Activated CD4-positive, alpha-beta T cell treated with anti-CD3 and anti-CD28 coated beads, Interleukin-2, Interleukin-6, amounts not matched to agents 100 ng/mL and 50 ng/mL, durations not matched to agents 16 hours and 8 hours (primary cell): ENCODE results near the gene SPINT1.

Source experiments
- DNase-seq: peaks from one replicate; pipeline ENCODE4 v3.0.0-alpha.2; 2020

SPINT1 gene

DNA sequence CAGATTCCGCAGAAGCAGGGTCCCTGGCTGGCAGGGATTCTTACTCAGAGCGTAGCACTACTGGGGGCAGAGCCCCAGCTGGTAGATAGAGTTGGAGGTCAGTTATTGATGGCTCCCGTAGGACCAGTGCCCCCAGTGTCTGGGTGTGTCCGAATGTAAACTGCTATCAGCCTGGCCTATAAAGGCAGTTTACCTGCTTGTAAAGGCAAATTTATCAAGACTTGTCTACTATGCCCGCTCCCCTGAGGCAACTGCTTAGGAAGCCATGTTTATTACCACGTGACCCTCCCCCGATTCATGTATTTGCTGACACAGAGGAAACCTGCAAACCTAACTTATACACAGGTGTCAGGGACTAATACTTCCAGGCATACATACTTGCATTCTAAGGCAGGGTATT lies 14.7 kb upstream of the SPINT1 start:
- no peak for DNase-seq

GRCh38 chr15:40830884-40831283 lies 13.0 kb upstream of the SPINT1 start:
- DNase-seq, result no peak

DNA sequence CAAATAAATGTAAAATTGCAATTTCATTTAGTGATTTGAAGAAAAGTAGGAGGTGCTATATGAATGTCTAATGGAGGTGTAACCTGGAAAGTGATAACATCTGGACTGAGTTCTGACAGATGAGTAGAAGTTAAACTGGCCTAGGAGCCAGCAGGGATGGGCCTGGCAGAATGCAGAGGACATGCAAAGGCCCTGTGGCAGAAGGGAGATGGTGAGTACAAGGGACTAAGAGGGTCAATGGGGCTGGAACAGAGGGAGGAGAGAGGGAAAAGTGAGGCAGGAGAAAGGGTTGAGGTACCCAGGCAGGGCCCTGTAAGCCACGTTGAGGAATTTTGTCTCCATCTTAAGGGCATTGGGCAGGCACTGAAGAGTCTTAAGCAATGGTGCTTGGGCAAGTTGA lies 12.0 kb upstream of the SPINT1 start:
- DNase-seq, result no peak

GRCh38 chr15:40832903-40833302 lies 10.9 kb upstream of the SPINT1 start:
- DNase-seq, result no peak

DNA sequence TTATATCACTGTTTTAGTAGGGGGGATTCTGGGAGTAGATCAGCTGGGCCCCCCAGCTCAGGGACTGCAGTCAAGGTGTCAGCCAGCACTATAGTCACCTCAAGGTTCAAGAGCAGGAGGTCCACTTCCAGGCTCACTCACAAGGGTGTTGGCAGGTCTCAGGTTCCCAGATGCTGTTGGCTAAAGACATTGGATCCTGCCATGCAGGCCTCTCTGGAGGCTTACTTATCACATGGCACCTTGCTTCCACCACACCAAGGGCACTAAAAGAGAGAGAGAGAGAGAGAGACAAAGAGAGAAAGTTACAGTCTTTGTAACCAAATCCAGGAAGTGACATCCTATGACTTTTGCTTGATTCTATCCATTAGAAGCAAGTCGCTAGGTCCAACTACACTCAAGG lies 7.8 kb upstream of the SPINT1 start:
- DNase-seq, result no peak

DNA sequence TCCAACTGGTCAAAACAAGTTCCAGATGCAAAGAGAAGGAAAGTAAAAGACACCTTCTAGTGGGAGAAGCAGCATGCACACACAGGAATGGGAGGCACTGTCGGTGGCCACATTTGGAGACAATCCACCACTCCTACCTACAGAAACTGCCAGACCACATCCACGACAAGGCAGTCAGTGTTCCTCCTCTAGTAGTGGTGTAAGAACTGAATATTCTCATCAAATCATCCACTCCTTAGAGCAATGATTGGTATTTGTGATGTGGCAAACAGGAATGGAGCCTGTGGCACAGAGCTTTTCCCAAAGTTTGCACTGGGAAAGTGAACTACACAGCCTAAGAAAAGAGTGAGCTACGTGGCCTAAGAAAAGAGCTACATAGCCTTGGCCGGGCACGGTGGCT lies 5.1 kb upstream of the SPINT1 start:
- DNase-seq, result no peak

DNA sequence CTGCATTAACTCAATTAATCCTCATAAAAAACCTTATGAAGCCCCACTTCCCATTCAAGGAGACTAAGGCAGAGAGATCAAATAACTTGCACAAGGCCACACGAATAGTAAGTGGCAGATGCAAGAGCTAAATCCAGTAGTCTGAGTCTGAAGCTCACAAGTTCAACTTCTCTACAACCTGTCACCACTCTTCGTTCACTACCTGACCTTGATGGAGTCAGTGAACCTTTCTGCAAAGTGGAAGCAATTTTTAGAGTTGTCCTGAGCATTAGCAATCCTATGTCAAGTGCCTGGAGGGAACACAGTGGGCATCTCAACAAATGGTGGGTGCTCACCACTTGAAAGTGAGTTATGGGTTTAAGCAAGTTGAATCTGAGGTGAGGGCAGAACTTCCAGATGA lies 2.1 kb upstream of the SPINT1 start:
- DNase-seq, result no peak

DNA sequence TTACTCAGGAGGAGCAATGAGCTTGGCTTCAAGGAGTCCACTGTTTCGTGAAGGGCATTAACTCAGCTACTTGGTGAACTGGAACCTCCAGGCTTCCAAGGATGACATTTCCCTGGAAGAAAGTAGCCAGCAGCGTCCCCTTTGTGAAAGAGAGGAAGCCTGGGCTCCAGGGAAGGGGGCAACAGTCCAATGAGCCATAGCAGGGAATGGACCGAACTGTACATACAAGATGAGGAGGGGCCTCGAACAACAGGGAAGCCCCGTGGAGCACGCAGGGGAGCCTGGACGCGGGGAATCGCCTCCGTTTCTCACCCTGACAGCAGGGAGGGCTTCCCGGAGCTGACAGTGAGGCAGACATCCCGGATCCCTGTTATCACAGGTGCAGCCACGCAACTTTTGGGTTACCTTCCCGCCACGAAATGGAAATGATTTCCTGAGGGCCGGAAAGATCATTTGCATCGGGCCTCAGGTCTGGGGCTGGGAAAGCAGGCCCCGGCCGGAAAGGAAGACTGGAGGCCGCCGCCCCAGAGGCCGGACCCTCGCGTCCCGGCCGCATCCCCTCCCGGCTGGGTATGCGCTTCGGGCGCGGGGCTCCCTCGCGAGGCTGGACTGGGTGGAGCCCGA lies 475 bp upstream of the SPINT1 start:
- DNase-seq, result no peak

DNA sequence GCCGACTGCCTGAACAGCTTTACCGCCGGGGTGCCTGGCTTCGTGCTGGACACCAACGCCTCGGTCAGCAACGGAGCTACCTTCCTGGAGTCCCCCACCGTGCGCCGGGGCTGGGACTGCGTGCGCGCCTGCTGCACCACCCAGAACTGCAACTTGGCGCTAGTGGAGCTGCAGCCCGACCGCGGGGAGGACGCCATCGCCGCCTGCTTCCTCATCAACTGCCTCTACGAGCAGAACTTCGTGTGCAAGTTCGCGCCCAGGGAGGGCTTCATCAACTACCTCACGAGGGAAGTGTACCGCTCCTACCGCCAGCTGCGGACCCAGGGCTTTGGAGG lies 815 bp downstream of the SPINT1 start:
- DNase-seq, result peak; percentile 34

DNA sequence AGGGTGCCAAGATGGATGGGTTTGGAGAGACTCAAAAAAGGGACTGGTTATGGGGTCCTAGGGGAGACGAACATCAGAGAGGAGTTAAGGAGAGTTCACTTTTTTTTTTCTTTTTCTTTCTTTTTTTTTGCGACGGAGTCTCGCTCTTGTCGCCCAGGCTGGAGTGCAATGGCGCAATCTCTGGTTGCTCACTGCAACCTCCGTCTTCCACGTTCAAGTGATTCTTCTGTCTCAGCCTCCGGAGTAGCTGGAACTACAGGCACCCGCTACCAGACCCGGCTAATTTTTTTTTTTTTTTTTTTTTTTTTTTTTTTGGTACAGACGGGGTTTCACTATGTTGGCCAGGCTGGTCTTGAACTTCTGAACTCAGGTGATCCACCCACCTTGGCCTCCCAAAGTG lies 1.2 kb downstream of the SPINT1 start:
- no peak for DNase-seq

- no peak for DNase-seq
Measured at GRCh38 chr15:40845511-40846284, 1.9 kb downstream of the SPINT1 start.

GRCh38 chr15:40846841-40847222 lies 3.0 kb downstream of the SPINT1 start:
- no peak for DNase-seq

DNA sequence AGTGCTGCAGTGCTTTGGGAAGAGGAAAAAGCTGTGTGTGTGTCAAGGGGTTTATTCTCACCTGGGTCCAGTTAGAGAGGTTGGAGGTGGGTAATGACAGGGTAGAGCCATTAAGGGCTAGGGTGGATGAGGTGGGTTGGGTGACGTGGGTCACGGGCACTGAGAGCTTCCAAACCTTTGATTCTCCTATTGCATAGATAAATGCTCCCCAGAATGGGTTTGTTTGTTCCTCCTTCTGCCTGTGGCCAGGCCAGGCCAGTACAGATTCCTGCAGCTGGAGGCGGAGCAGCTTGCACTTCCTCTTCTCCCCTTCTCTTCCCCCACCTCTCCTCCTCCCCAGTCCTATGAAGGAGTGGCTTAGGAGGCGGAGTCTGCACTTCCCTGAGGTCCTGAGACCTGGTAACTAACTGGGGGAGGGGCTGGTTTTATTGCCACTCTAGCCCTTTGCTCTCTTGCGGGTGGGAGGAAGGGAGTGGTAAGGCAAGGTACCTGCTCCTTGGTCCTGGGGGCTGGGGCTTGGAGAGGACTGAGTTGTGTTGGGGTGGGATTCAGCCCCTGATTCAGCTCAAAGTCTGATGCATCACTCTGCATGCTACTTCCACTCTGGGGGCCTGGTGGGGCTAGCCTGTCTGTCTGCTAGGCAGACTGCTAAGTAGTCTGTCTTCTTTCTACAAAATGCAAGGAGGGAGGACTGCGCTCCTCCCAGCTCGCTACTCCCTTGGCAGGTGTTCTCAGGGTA lies 3.5 kb downstream of the SPINT1 start:
- no peak for DNase-seq

DNA sequence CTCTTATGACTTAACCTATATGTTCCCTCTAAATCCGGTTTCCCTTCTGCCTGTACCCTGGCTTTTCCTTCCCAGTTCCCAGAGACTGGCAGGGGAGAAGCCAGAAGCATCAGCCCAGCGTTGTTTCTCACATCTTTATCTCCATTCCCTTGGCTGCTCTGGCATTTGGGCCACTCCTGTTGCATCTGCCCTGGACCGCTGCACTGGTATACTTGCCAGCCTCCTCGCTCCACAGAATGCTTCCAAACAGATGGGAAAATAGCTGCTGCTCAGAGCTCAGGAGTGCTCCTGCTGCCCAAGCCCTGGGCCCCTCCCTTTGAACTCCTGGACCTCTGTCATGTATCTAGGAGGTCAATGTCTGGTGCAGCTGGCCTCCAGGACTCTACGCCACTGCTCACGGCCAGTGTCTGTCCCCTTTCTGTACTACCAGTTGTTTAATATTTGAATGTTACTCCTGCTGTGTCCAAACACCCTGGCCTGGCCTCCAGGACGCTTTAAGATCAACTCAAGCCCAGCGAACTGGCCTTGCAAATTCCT lies 6.8 kb downstream of the SPINT1 start:
- no peak for DNase-seq

DNA sequence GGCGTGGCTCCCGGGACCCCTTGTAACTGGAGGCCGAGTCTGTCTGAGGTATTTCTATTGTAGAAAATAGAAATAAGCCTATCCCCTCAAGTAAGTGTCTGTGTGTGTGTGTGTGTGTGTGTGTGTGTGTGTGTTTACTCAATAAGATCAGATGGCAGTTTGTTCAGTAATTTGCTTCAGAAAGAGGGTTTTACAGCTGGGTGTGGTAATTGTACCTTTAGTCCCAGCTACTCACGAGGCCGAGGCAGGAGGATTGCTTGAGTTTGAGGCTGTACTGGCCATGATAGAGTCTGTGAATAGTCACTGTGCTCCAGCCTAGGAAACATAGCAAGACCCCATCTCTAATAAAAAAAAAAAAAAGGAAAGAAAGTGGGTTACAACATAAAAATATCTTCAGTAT lies 8.7 kb downstream of the SPINT1 start:
- DNase-seq, result no peak

- no peak for DNase-seq
Measured at GRCh38 chr15:40853241-40853890, 9.5 kb downstream of the SPINT1 start.

GRCh38 chr15:40854161-40854560 lies 10.3 kb downstream of the SPINT1 start:
- DNase-seq, result no peak

DNA sequence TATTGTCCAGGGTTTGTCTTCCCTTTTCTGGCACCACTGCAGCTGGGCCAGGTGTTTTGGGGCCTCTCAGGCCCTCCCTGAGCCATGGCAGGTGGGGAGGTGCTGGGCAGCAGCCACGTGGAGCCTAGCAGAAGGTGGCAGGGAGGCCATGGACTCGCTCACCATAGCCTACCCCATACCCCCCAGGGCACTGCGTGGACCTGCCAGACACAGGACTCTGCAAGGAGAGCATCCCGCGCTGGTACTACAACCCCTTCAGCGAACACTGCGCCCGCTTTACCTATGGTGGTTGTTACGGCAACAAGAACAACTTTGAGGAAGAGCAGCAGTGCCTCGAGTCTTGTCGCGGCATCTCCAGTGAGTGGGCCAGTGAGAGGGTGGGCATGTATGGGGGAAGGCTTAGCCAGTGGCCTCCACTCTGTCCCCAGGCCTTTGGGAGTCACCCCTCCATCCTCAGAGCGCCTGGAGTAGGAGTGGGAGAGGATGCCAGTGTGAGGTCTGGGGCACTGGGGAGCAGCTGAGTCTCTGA lies 11.9 kb downstream of the SPINT1 start:
- DNase-seq, result no peak

GRCh38 chr15:40856746-40857145 lies 12.9 kb downstream of the SPINT1 start:
- DNase-seq, result no peak

GRCh38 chr15:40857601-40858341 lies 13.9 kb downstream of the SPINT1 start:
- peak; percentile 88 for DNase-seq

GRCh38 chr15:40858706-40859105 lies 14.9 kb downstream of the SPINT1 start:
- DNase-seq, result no peak

DNA sequence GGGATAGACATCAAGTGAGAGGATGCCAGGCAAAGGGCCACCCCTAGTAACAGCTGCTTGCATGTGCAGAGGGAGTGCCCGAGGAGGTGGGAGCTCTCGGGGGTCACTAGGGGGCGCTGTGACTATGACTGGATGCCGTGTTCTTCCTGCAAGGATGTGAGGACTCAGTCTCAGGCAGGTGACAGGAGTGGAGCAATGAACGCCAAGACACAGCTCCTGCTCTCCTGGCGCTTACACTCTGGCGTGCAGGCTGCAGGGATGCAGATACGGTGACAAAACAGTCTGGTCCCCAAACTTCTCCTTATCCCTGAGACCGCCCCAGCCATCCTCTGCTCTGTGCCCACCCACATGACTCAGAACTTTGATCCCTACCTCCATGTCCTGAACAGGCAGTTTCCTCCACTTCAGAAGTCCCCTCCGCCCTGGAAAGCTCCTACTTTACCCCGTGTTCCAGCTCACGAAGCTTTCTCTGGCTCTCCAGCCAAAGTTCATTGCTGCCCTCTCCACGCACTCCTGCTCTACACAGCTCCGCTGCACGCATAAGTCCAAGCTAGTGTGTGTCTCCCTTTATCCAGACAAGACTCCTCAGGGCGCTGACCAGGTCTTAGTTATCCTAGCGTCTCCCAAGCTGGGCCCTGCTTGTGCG lies 15.5 kb downstream of the SPINT1 start:
- peak; percentile 88 for DNase-seq
